SU-DHL-6 (cell line): Measurements from ENCODE around the gene GLIS2.

Experiments
- H2AFZ ChIP-seq: fragments of 200-600 bp; sonication (generic); 2 replicates; pipeline ENCODE4 v1.6.1; 2014; ENCODE audit warnings: low read depth, mild to moderate bottlenecking, moderate library complexity, mixed read lengths, antibody characterized with exemption, low read length; ENCODE audit not compliant: severe bottlenecking
- H3F3A ChIP-seq: fragments of 200-600 bp; shearing (Covaris generic); 2 replicates; pipeline ENCODE4 v1.6.0; 2016; ENCODE audit warnings: antibody characterized with exemption, mild to moderate bottlenecking; ENCODE audit not compliant: insufficient read depth
- H3K27ac ChIP-seq: fragments of 200-600 bp; sonication (generic); 2 replicates; pipeline ENCODE4 v1.5.1; 2016; ENCODE audit warnings: low read depth, mild to moderate bottlenecking, low read length, moderate library complexity, mixed read lengths
- H3K27me3 ChIP-seq: fragments of 200-600 bp; sonication (generic), shearing (Covaris generic); 2 replicates; pipeline ENCODE4 v1.6.0; 2014; ENCODE audit warnings: mild to moderate bottlenecking, low read length
- H3K36me3 ChIP-seq: fragments of 200-600 bp; sonication (generic); 2 replicates; pipeline ENCODE4 v1.6.1; 2014; ENCODE audit warnings: mild to moderate bottlenecking, low read length, mixed read lengths
- H3K4me2 ChIP-seq: fragments of 300-600, 200-600 bp; shearing (Covaris generic), sonication (generic); 2 replicates; pipeline ENCODE4 v1.6.0; 2014; ENCODE audit warnings: low read length, low read depth, mild to moderate bottlenecking; ENCODE audit not compliant: poor library complexity, severe bottlenecking
- H3K4me3 ChIP-seq: fragments of 200-600 bp; sonication (generic); 2 replicates; pipeline ENCODE4 v1.5.1; 2014; ENCODE audit warnings: antibody characterized with exemption, low read length, mild to moderate bottlenecking, mixed read lengths; ENCODE audit not compliant: insufficient read depth, poor library complexity, severe bottlenecking
- H3K79me2 ChIP-seq: fragments of 200-600 bp; sonication (generic); 2 replicates; pipeline ENCODE4 v1.6.1; 2014; ENCODE audit warnings: mild to moderate bottlenecking, low read length, moderate library complexity; ENCODE audit not compliant: insufficient read depth
- H3K9ac ChIP-seq: fragments of 200-600 bp; sonication (generic); 2 replicates; pipeline ENCODE4 v1.7.0; 2014; ENCODE audit warnings: mild to moderate bottlenecking, low read length
- H3K9me2 ChIP-seq: fragments of 200-600 bp; sonication (generic); replicated peaks from 2 replicates; pipeline ENCODE4 v1.6.1; 2014; ENCODE audit warnings: low read length; ENCODE audit not compliant: insufficient read depth
- H3K9me3 ChIP-seq: fragments of 200-600 bp; sonication (generic); 2 replicates; pipeline ENCODE4 v1.6.1; 2014; ENCODE audit warnings: low read length, mixed read lengths; ENCODE audit not compliant: insufficient read depth
- H4K20me1 ChIP-seq: fragments of 200-600 bp; sonication (generic); 2 replicates; pipeline ENCODE4 v1.6.1; 2014; ENCODE audit warnings: low read depth, mild to moderate bottlenecking, antibody characterized with exemption, low read length, moderate library complexity, mixed read lengths
- EZH2phosphoT487 ChIP-seq: fragments of 200-600 bp; sonication (generic), shearing (Covaris generic); conservative IDR thresholded peaks from 2 replicates; pipeline ENCODE4 v1.6.1; 2018; ENCODE audit warnings: mild to moderate bottlenecking, antibody characterized with exemption, low read length, moderate library complexity, mixed read lengths
- TF ChIP-seq, protein P1 (sequence below): fragments of 200-600 bp; sonication (generic); IDR thresholded peaks from one replicate; pipeline ENCODE4 v1.5.1; 2017; ENCODE audit warnings: antibody characterized with exemption, mild to moderate bottlenecking, low read length, moderate library complexity; ENCODE audit not compliant: insufficient read depth, poor library complexity, severe bottlenecking

The GLIS2 gene

GRCh38 chr16:4323845-4324488 is 8.1 kb downstream of the GLIS2 start:
- H2AFZ ChIP-seq: no peak overlapping the region
- TF ChIP-seq, protein P1, sequence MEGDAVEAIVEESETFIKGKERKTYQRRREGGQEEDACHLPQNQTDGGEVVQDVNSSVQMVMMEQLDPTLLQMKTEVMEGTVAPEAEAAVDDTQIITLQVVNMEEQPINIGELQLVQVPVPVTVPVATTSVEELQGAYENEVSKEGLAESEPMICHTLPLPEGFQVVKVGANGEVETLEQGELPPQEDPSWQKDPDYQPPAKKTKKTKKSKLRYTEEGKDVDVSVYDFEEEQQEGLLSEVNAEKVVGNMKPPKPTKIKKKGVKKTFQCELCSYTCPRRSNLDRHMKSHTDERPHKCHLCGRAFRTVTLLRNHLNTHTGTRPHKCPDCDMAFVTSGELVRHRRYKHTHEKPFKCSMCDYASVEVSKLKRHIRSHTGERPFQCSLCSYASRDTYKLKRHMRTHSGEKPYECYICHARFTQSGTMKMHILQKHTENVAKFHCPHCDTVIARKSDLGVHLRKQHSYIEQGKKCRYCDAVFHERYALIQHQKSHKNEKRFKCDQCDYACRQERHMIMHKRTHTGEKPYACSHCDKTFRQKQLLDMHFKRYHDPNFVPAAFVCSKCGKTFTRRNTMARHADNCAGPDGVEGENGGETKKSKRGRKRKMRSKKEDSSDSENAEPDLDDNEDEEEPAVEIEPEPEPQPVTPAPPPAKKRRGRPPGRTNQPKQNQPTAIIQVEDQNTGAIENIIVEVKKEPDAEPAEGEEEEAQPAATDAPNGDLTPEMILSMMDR: no peak
- no peak for TF ChIP-seq EZH2phosphoT487
- H3K27me3 ChIP-seq: no peaks in the 10 kb centered on the region
- no peak overlapping the region for H3K4me3 ChIP-seq
- H3K4me2 ChIP-seq: no peak overlapping the region
- H4K20me1 ChIP-seq: no peaks in the 10 kb centered on the region
- H3F3A ChIP-seq: no peaks in the 10 kb centered on the region
- no peak overlapping the region for H3K27ac ChIP-seq
- H3K36me3 ChIP-seq: no peaks in the 10 kb centered on the region
- no peaks in the 10 kb centered on the region for H3K9me2 ChIP-seq
- no peaks in the 10 kb centered on the region for H3K9me3 ChIP-seq
- H3K9ac ChIP-seq: no peak overlapping the region
- H3K79me2 ChIP-seq: no peaks in the 10 kb centered on the region

GRCh38 chr16:4324492-4325252 is 8.8 kb downstream of the GLIS2 start:
- Histone ChIP-seq H3K79me2 (no peaks in the 10 kb centered on the region), H3K27ac (no peak overlapping the region), H3K4me3 (no peak overlapping the region), H3K36me3 (no peaks in the 10 kb centered on the region), H3K9me3 (no peaks in the 10 kb centered on the region), H3K9me2 (no peaks in the 10 kb centered on the region), H3K27me3 (no peaks in the 10 kb centered on the region), H3K4me2 (no peak overlapping the region), H4K20me1 (no peaks in the 10 kb centered on the region), H2AFZ (no peak overlapping the region), H3K9ac (no peak overlapping the region), H3F3A (no peaks in the 10 kb centered on the region)
- TF ChIP-seq, protein P1: no peak
- no peak for TF ChIP-seq EZH2phosphoT487

DNA sequence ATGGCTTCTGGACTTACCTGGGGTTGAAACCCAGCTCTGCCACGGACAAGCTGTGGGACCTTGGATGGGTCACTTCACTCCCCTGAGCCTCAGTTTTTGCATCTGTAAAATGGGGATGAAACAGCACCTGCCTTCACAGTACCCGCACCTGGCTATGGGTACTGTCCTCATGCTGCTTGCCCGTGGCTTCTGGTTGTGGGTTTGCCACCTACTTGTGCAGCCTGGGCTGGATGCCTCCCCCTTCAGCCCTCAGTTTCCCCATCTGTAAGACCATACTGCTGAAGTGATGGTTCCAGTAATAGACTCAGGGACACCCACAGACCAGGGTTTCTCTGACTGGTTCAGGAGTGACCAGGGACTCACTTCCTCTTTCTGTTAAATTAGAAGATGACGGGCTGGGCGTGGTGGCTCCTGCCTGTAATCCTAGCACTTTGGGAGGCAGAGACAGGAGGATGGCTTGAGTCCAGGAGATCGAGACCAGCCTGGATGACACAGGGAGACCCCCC is 9.4 kb downstream of the GLIS2 start:
- H4K20me1 ChIP-seq: no peaks in the 10 kb centered on the region

More for the DNA sequence above, 9.4 kb downstream of the GLIS2 start:
- Histone ChIP-seq H3K27me3 (no peaks in the 10 kb centered on the region), H3K9me3 (no peaks in the 10 kb centered on the region), H3K4me2 (no peak overlapping the region), H3K36me3 (no peaks in the 10 kb centered on the region), H3K4me3 (no peak overlapping the region), H3K79me2 (no peaks in the 10 kb centered on the region), H3K27ac (no peak overlapping the region), H3K9ac (no peak overlapping the region), H3F3A (no peaks in the 10 kb centered on the region), H3K9me2 (no peaks in the 10 kb centered on the region), H2AFZ (no peak overlapping the region)
- TF ChIP-seq, protein P1: no peak
- TF ChIP-seq EZH2phosphoT487: no peak
